Measurements from ENCODE around the gene ANKMY1. TPM values are rescaled to one million over a fixed set of nuclear protein-coding genes. Genes with fewer than 3 reads are reported as not detected.
A peak's percentile ranks its signal among the peaks of the same experiment; 100 is the strongest.

Gene ANKMY1
- total RNA-seq, 2 experiments from 2014 or later, result 25.7 to 26.2 TPM

GRCh38 chr2:240600451-240600961, 42.7 kb upstream of the ANKMY1 start:
- peaks cover 40% of the 10 kb centered on the region for H3K36me3 ChIP-seq (ENCODE audit: insufficient read depth, low read length)
- Mint-ChIP-seq H3K4me3 (no peak overlapping the region), H3K27ac (no peak overlapping the region), H3K27me3 (no peaks in the 10 kb centered on the region), H3K9me3 (no peaks in the 10 kb centered on the region), H3K36me3 (ENCODE audit: low read depth) (peaks cover 15% of the 10 kb centered on the region), H3K4me1 (ENCODE audit: low read depth) (no peaks in the 10 kb centered on the region)
- no peak for ATAC-seq (ENCODE audit: poor library complexity)
- H3K4me3 ChIP-seq (ENCODE audit: low read length), result no peak overlapping the region
- H3K27ac ChIP-seq (ENCODE audit: low read depth in 1 of 2, low read length in 2 of 2), result no peak overlapping the region
- no peaks in the 10 kb centered on the region for H3K27me3 ChIP-seq (ENCODE audit: control insufficient read depth in 1 of 2, insufficient read depth in 2 of 2, low read length in 2 of 2)
- ChIA-PET CTCF (no interaction called here), POLR2A (no interaction called here)
- peaks cover 2% of the 10 kb centered on the region for H3K4me1 ChIP-seq (ENCODE audit: insufficient read depth, low read length)
- TF ChIP-seq, protein P1, sequence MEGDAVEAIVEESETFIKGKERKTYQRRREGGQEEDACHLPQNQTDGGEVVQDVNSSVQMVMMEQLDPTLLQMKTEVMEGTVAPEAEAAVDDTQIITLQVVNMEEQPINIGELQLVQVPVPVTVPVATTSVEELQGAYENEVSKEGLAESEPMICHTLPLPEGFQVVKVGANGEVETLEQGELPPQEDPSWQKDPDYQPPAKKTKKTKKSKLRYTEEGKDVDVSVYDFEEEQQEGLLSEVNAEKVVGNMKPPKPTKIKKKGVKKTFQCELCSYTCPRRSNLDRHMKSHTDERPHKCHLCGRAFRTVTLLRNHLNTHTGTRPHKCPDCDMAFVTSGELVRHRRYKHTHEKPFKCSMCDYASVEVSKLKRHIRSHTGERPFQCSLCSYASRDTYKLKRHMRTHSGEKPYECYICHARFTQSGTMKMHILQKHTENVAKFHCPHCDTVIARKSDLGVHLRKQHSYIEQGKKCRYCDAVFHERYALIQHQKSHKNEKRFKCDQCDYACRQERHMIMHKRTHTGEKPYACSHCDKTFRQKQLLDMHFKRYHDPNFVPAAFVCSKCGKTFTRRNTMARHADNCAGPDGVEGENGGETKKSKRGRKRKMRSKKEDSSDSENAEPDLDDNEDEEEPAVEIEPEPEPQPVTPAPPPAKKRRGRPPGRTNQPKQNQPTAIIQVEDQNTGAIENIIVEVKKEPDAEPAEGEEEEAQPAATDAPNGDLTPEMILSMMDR (IDR thresholded peaks at IDR 0.05), result no peak
- DNase-seq, result peak in 1 of 14 experiments; percentile 19
- no peaks in the 10 kb centered on the region for H3K9me3 ChIP-seq (ENCODE audit: control insufficient read depth in 1 of 2, insufficient read depth in 1 of 2, low read length in 2 of 2)
- intact Hi-C loops (cut with DNase I, micrococcal nuclease), result no loop called here

- peak in 1 of 14 experiments; percentile 20 for DNase-seq
- ChIA-PET POLR2A (interaction anchor here (1.1 kb wide), 1 partner anchor 12 kb away, joined by 3 read pairs; the partner anchor contains the start of gene CAPN10), CTCF (no interaction called here)
- no peaks in the 10 kb centered on the region for H3K9me3 ChIP-seq (ENCODE audit: control insufficient read depth in 1 of 2, insufficient read depth in 1 of 2, low read length in 2 of 2)
- H3K27ac ChIP-seq (ENCODE audit: low read depth in 1 of 2, low read length in 2 of 2), result no peak overlapping the region
- no peaks in the 10 kb centered on the region for H3K27me3 Mint-ChIP-seq
- H3K4me3 ChIP-seq (ENCODE audit: low read length), result no peak overlapping the region
- peaks cover 53% of the 10 kb centered on the region for H3K36me3 ChIP-seq (ENCODE audit: insufficient read depth, low read length)
- no peaks in the 10 kb centered on the region for H3K4me1 Mint-ChIP-seq (ENCODE audit: low read depth)
- H3K27ac Mint-ChIP-seq, result no peak overlapping the region
- peaks cover 6% of the 10 kb centered on the region for H3K4me1 ChIP-seq (ENCODE audit: insufficient read depth, low read length)
- no peak overlapping the region for H3K4me3 Mint-ChIP-seq
- no peak for ATAC-seq (ENCODE audit: poor library complexity)
- H3K27me3 ChIP-seq (ENCODE audit: control insufficient read depth in 1 of 2, insufficient read depth in 2 of 2, low read length in 2 of 2), result no peaks in the 10 kb centered on the region
- TF ChIP-seq, protein P1 (IDR thresholded peaks at IDR 0.05), result no peak
- H3K9me3 Mint-ChIP-seq, result no peaks in the 10 kb centered on the region
- intact Hi-C loops (cut with DNase I, micrococcal nuclease), result no loop called here
- peaks cover 18% of the 10 kb centered on the region for H3K36me3 Mint-ChIP-seq (ENCODE audit: low read depth)
These were observed 41.4 kb upstream of the ANKMY1 start for GRCh38 chr2:240599141-240599583.

DNA sequence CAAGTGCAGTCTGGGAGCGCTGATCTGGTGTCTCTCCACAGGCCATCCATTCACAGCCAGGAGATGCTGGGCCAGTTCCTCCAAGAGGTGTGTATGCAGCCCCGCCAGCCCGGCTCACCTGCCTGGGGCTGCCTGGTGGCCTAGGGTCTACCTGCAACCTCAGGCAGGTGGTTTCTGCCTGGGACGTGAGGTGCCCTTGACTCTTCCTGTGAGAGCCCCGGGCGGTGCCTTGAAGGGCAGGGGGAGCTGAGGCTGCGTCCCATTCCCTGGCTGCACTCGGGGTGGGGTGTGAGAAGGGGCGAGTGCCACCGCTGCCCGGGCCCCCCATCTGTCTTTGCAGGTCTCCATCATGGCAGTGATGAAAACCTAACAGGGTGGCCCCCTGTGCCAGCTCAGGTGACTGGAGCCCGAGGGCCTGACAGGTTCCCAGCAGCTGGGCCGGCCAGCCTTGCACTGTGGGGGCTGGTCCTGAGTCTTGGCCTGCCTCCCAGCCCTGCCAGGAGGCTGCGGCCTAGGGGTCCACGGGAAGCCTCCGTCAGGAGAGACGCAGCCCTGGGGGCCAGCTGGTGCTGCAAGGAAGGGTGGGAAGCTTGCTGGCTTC, 40.6 kb upstream of the ANKMY1 start:
- DNase-seq, result no peak
- Histone ChIP-seq H3K27me3 (ENCODE audit: control insufficient read depth in 1 of 2, insufficient read depth in 2 of 2, low read length in 2 of 2) (no peaks in the 10 kb centered on the region), H3K27ac (ENCODE audit: low read depth in 1 of 2, low read length in 2 of 2) (no peak overlapping the region), H3K4me3 (ENCODE audit: low read length) (no peak overlapping the region), H3K4me1 (ENCODE audit: insufficient read depth, low read length) (peaks cover 6% of the 10 kb centered on the region), H3K36me3 (ENCODE audit: insufficient read depth, low read length) (peaks cover 60% of the 10 kb centered on the region), H3K9me3 (ENCODE audit: control insufficient read depth in 1 of 2, insufficient read depth in 1 of 2, low read length in 2 of 2) (no peaks in the 10 kb centered on the region)
- Mint-ChIP-seq H3K27me3 (no peaks in the 10 kb centered on the region), H3K27ac (no peak overlapping the region), H3K36me3 (ENCODE audit: low read depth) (peaks cover 18% of the 10 kb centered on the region), H3K4me1 (ENCODE audit: low read depth) (no peaks in the 10 kb centered on the region), H3K9me3 (no peaks in the 10 kb centered on the region), H3K4me3 (no peak overlapping the region)
- POLR2A ChIA-PET, result interaction anchor here (1.1 kb wide), 1 partner anchor 12 kb away, joined by 3 read pairs; the partner anchor contains the start of gene CAPN10
- CTCF ChIA-PET, result no interaction called here
- TF ChIP-seq, protein P1 (IDR thresholded peaks at IDR 0.05), result no peak
- intact Hi-C loops (cut with DNase I, micrococcal nuclease), result no loop called here
- no peak for ATAC-seq (ENCODE audit: poor library complexity)
